HEK293 (cell line): ENCODE measurements around the gene ABCB11.

ENCODE experiments used
- CTCF ChIA-PET: fragments of 350-600 bp; formaldehyde crosslinking; extraction: SDS; loops from one replicate; lab custom pipeline; 2021; ENCODE audit warnings: antibody characterized with exemption; lab: Yijun Ruan, JAX
- POLR2A ChIA-PET: fragments of 300-600 bp; formaldehyde crosslinking; extraction: SDS; loops from one replicate; lab custom pipeline; 2020; ENCODE audit warnings: antibody characterized with exemption, inconsistent platforms; lab: Yijun Ruan, JAX
- H3K27ac ChIP-seq: fragments of 200-500 bp; sonication (Bioruptor generic); 2 replicates; pipeline ENCODE4 v1.5.1; 2014; ENCODE audit warnings: low read depth, low read length, control low read depth, inconsistent platforms; ENCODE audit errors: extremely low read depth
- H3K36me3 ChIP-seq, 2 experiments: fragments of 200-500 bp in 1 of 2; sonication (Bioruptor generic) in 1 of 2; 1 replicate in 1 of 2; 2 replicates in 1 of 2; pipeline ENCODE4 v1.5.1; 2014 to 2017; ENCODE audit warnings: inconsistent platforms in 2 of 2, low read length in 2 of 2; ENCODE audit not compliant: control insufficient read depth in 2 of 2, insufficient read depth in 1 of 2
- H3K4me1 ChIP-seq: fragments of 200-500 bp; sonication (Bioruptor generic); 2 replicates; pipeline ENCODE4 v1.5.1; 2014; ENCODE audit warnings: mild to moderate bottlenecking, low read length, inconsistent platforms; ENCODE audit not compliant: control insufficient read depth, insufficient read depth
- H3K4me3 ChIP-seq: 2 replicates; pipeline ENCODE4 v1.5.1; 2011; ENCODE audit warnings: low read depth, mild to moderate bottlenecking, control low read depth, low read length, moderate library complexity
- H3K9me3 ChIP-seq: fragments of 200-500 bp; sonication (Bioruptor generic); 2 replicates; pipeline ENCODE4 v1.5.1; 2014; ENCODE audit warnings: low read depth, low read length, inconsistent platforms; ENCODE audit not compliant: control insufficient read depth, insufficient read depth
- BCL11B ChIP-seq: fragments of 450-650 bp; formaldehyde crosslinking; IDR thresholded peaks from 2 replicates; pipeline ENCODE4 v1.5.1; 2016; ENCODE audit warnings: low read depth, missing biosample characterization, missing genetic modification characterization
- GLI2 ChIP-seq: fragments of 450-650 bp; formaldehyde crosslinking; IDR thresholded peaks from 2 replicates; pipeline ENCODE4; 2017; ENCODE audit warnings: missing biosample characterization, missing genetic modification characterization, low read depth, borderline replicate concordance
- IKZF3 ChIP-seq: fragments of 450-650 bp; IDR thresholded peaks from 2 replicates; pipeline ENCODE4 v1.5.0; 2018; ENCODE audit warnings: missing biosample characterization, mild to moderate bottlenecking, missing genetic modification characterization, moderate library complexity
- PRDM10 ChIP-seq: fragments of 450-650 bp; formaldehyde crosslinking; IDR thresholded peaks from 2 replicates; pipeline ENCODE4 v1.5.1; 2016; ENCODE audit warnings: missing biosample characterization, missing genetic modification characterization
- PRDM4 ChIP-seq: fragments of 450-650 bp; formaldehyde crosslinking; IDR thresholded peaks from 2 replicates; pipeline ENCODE4 v1.5.1; 2017; ENCODE audit warnings: missing biosample characterization, missing genetic modification characterization
- ZBTB44 ChIP-seq: fragments of 450-650 bp; IDR thresholded peaks from 2 replicates; pipeline ENCODE4 v1.5.1; 2018; ENCODE audit warnings: missing biosample characterization, mild to moderate bottlenecking, missing genetic modification characterization
- ZEB2 ChIP-seq: fragments of 450-650 bp; formaldehyde crosslinking; IDR thresholded peaks from 2 replicates; pipeline ENCODE4 v1.5.1; 2016; ENCODE audit warnings: missing biosample characterization, missing genetic modification characterization
- ZIC2 ChIP-seq: fragments of 450-650 bp; formaldehyde crosslinking; IDR thresholded peaks from 2 replicates; pipeline ENCODE4 v1.5.1; 2016; ENCODE audit warnings: missing biosample characterization, missing genetic modification characterization
- ZNF114 ChIP-seq: fragments of 450-650 bp; formaldehyde crosslinking; IDR thresholded peaks from 2 replicates; pipeline ENCODE4 v1.5.0; 2017; ENCODE audit warnings: missing biosample characterization, missing genetic modification characterization
- ZNF133 ChIP-seq: fragments of 450-650 bp; formaldehyde crosslinking; IDR thresholded peaks from 2 replicates; pipeline ENCODE4 v1.5.1; 2016; ENCODE audit warnings: missing biosample characterization, missing genetic modification characterization
- ZNF140 ChIP-seq: fragments of 450-650 bp; formaldehyde crosslinking; IDR thresholded peaks from 2 replicates; pipeline ENCODE4 v1.5.1; 2016; ENCODE audit warnings: missing biosample characterization, missing genetic modification characterization
- ZNF155 ChIP-seq: fragments of 450-650 bp; formaldehyde crosslinking; IDR thresholded peaks from 2 replicates; pipeline ENCODE4 v1.5.1; 2016; ENCODE audit warnings: missing biosample characterization, missing genetic modification characterization
- ZNF169 ChIP-seq: fragments of 450-650 bp; formaldehyde crosslinking; IDR thresholded peaks from 2 replicates; pipeline ENCODE4 v1.5.1; 2016; ENCODE audit warnings: missing biosample characterization, missing genetic modification characterization
- ZNF19 ChIP-seq: fragments of 450-650 bp; formaldehyde crosslinking; IDR thresholded peaks from 2 replicates; pipeline ENCODE4; 2016; ENCODE audit warnings: missing biosample characterization, missing genetic modification characterization, low read depth
- ZNF248 ChIP-seq: fragments of 450-650 bp; formaldehyde crosslinking; IDR thresholded peaks from 2 replicates; pipeline ENCODE4 v1.5.1; 2017; ENCODE audit warnings: missing biosample characterization, missing genetic modification characterization
- ZNF266 ChIP-seq: fragments of 450-650 bp; formaldehyde crosslinking; IDR thresholded peaks from 2 replicates; pipeline ENCODE4 v1.5.1; 2016; ENCODE audit warnings: missing biosample characterization, missing genetic modification characterization, low read depth
- ZNF302 ChIP-seq: fragments of 450-650 bp; formaldehyde crosslinking; IDR thresholded peaks from 2 replicates; pipeline ENCODE4 v1.5.1; 2016; ENCODE audit warnings: missing biosample characterization, missing genetic modification characterization, low read depth
- ZNF404 ChIP-seq: fragments of 450-650 bp; formaldehyde crosslinking; IDR thresholded peaks from 2 replicates; pipeline ENCODE4 v1.5.1; 2017; ENCODE audit warnings: missing biosample characterization, missing genetic modification characterization
- ZNF416 ChIP-seq: fragments of 450-650 bp; formaldehyde crosslinking; IDR thresholded peaks from 2 replicates; pipeline ENCODE4 v1.5.1; 2016; ENCODE audit warnings: missing biosample characterization, missing genetic modification characterization
- ZNF423 ChIP-seq: fragments of 450-650 bp; formaldehyde crosslinking; IDR thresholded peaks from 2 replicates; pipeline ENCODE4 v1.5.1; 2016; ENCODE audit warnings: missing biosample characterization, missing genetic modification characterization
- ZNF530 ChIP-seq: fragments of 450-650 bp; formaldehyde crosslinking; IDR thresholded peaks from 2 replicates; pipeline ENCODE4 v1.5.1; 2016; ENCODE audit warnings: low read depth, missing biosample characterization, missing genetic modification characterization
- ZNF580 ChIP-seq: fragments of 450-650 bp; formaldehyde crosslinking; IDR thresholded peaks from 2 replicates; pipeline ENCODE4 v1.5.1; 2016; ENCODE audit warnings: missing biosample characterization, missing genetic modification characterization
- ZNF596 ChIP-seq: fragments of 450-650 bp; IDR thresholded peaks from 2 replicates; pipeline ENCODE4 v1.5.0; 2018; ENCODE audit warnings: missing biosample characterization, mild to moderate bottlenecking, missing genetic modification characterization, moderate library complexity
- ZNF610 ChIP-seq: fragments of 450-650 bp; formaldehyde crosslinking; IDR thresholded peaks from 2 replicates; pipeline ENCODE4 v1.5.1; 2016; ENCODE audit warnings: missing biosample characterization, missing genetic modification characterization, borderline replicate concordance
- ZNF621 ChIP-seq: fragments of 450-650 bp; formaldehyde crosslinking; IDR thresholded peaks from 2 replicates; pipeline ENCODE4 v1.5.1; 2017; ENCODE audit warnings: missing biosample characterization, missing genetic modification characterization
- ZNF660 ChIP-seq: fragments of 450-650 bp; IDR thresholded peaks from 2 replicates; pipeline ENCODE4 v1.5.1; 2018; ENCODE audit warnings: missing biosample characterization, mild to moderate bottlenecking, missing genetic modification characterization
- ZNF837 ChIP-seq: fragments of 450-650 bp; formaldehyde crosslinking; IDR thresholded peaks from 2 replicates; pipeline ENCODE4 v1.5.1; 2016; ENCODE audit warnings: missing biosample characterization, missing genetic modification characterization
- ZSCAN30 ChIP-seq: fragments of 450-650 bp; IDR thresholded peaks from 2 replicates; pipeline ENCODE4 v1.5.1; 2018; ENCODE audit warnings: missing biosample characterization, mild to moderate bottlenecking, missing genetic modification characterization, moderate library complexity

The ABCB11 gene

GRCh38 chr2:168992026-168992425 lies 39.1 kb downstream of the ABCB11 start (continued):
- TF ChIP-seq ZNF580 (tag by site-specific recombination), result no peak

GRCh38 chr2:168988755-168989154 lies 42.4 kb downstream of the ABCB11 start:
- no peak overlapping the region for H3K27ac ChIP-seq
- POLR2A ChIA-PET, result no interaction called here
- no peak overlapping the region for H3K4me3 ChIP-seq
- CTCF ChIA-PET, result no interaction called here
- TF ChIP-seq ZNF404 (tag by site-specific recombination) (no peak), ZNF248 (tag by site-specific recombination) (no peak), ZNF621 (tag by site-specific recombination) (no peak), ZNF416 (tag by site-specific recombination) (no peak), ZNF169 (tag by site-specific recombination) (no peak), ZNF610 (tag by site-specific recombination) (no peak), ZNF266 (tag by site-specific recombination) (no peak), ZBTB44 (tag by site-specific recombination) (no peak), PRDM10 (tag by site-specific recombination) (no peak), ZNF596 (tag by site-specific recombination) (no peak), ZNF302 (tag by site-specific recombination) (no peak), ZNF114 (no peak), BCL11B (tag by site-specific recombination) (no peak), ZSCAN30 (tag by site-specific recombination) (no peak), GLI2 (no peak), ZNF660 (tag by site-specific recombination) (no peak), ZNF530 (tag by site-specific recombination) (no peak), ZNF155 (tag by site-specific recombination) (no peak)
- H3K9me3 ChIP-seq, result no peaks in the 10 kb centered on the region
- no peaks in the 10 kb centered on the region for H3K36me3 ChIP-seq
- no peaks in the 10 kb centered on the region for H3K4me1 ChIP-seq

GRCh38 chr2:168986398-168986943 lies 44.7 kb downstream of the ABCB11 start:
- CTCF ChIA-PET, result interaction anchor here (0.6 to 0.7 kb wide), 2 partner anchors 31 to 1189 kb away, joined by 3 read pairs; no protein-coding TSS in a partner anchor
- no peak overlapping the region for H3K27ac ChIP-seq
- POLR2A ChIA-PET, result no interaction called here
- H3K4me1 ChIP-seq, result no peaks in the 10 kb centered on the region
- no peaks in the 10 kb centered on the region for H3K9me3 ChIP-seq
- H3K4me3 ChIP-seq, result no peak overlapping the region
- no peaks in the 10 kb centered on the region for H3K36me3 ChIP-seq
- TF ChIP-seq IKZF3 (no peak), ZNF19 (tag by site-specific recombination) (no peak), PRDM4 (tag by site-specific recombination) (no peak), ZNF837 (tag by site-specific recombination) (no peak), ZEB2 (tag by site-specific recombination) (no peak), ZNF140 (tag by site-specific recombination) (no peak), ZNF133 (tag by site-specific recombination) (no peak), ZNF114 (no peak), ZNF596 (tag by site-specific recombination) (no peak), ZIC2 (tag by site-specific recombination) (no peak), ZNF423 (tag by site-specific recombination) (no peak), ZNF155 (tag by site-specific recombination) (no peak)
